Ovary (tissue), 9 donors: Measurements from ENCODE around the gene ZNF277. TPM values are rescaled to one million over a fixed set of nuclear protein-coding genes. Genes with fewer than 3 reads are reported as not detected.

Experiments used
- DNase-seq, 5 donors: peaks; one replicate each; pipeline ENCODE4 v3.0.0-alpha.2; 2019 to 2020
- H3K27ac ChIP-seq, 2 donors: fragments of 200-600 bp; one replicate each; pipeline versions ENCODE4 v1.5.1 to v1.8.0; 2019 to 2022
- H3K27me3 ChIP-seq: fragments of 200-600 bp; one replicate; pipeline ENCODE4 v1.8.0; 2022
- H3K36me3 ChIP-seq: fragments of 200-600 bp; sonication (generic); one replicate; pipeline ENCODE4 v1.5.1; 2019
- H3K4me1 ChIP-seq: one replicate; pipeline ENCODE4 v1.8.1; 2013; ENCODE audit warnings: mild to moderate bottlenecking, moderate library complexity; ENCODE audit not compliant: insufficient read depth
- H3K4me3 ChIP-seq: fragments of 200-600 bp; sonication (generic); one replicate; pipeline ENCODE4 v1.5.1; 2017
- H3K9me3 ChIP-seq, 2 donors: fragments of 200-600 bp in 1 of 2; sonication (generic) in 1 of 2; one replicate each; pipeline versions ENCODE4 v1.5.1 to v1.8.1; 2013 to 2019; ENCODE audit warnings: mild to moderate bottlenecking in 1 of 2, moderate library complexity in 1 of 2
- CTCF ChIP-seq, 3 donors: fragments of 450-650 bp in 2 of 3; fragments of 200-600 bp in 1 of 3; IDR thresholded peaks; one replicate each; pipeline versions ENCODE4 v1.5.1 to v1.8.0; 2016 to 2022; ENCODE audit warnings: antibody characterized with exemption in 3 of 3, mild to moderate bottlenecking in 1 of 3
- EP300 ChIP-seq: sonication (generic); formaldehyde crosslinking; IDR thresholded peaks from one replicate; pipeline ENCODE4 v1.6.1; 2017; ENCODE audit warnings: antibody characterized with exemption
- POLR2A ChIP-seq: fragments of 450-650 bp; IDR thresholded peaks from one replicate; pipeline ENCODE4 v1.6.1; 2017; ENCODE audit warnings: antibody characterized with exemption, mild to moderate bottlenecking, moderate library complexity
- WGBS, 3 donors: extraction: QIAGEN DNeasy Blood & Tissue Kit in 1 of 3; methylation state at CpG; one replicate each; pipeline versions ENCODE4 v1.1.5 to v1.1.7; 2013 to 2017; 5-methylcytosine and 5-hydroxymethylcytosine counted together
- intact Hi-C, 4 donors: fragments of 100-400 bp; cut with DNase I; formaldehyde crosslinking; loops; one replicate each; pipeline versions ENCODE4 v1.11.0 to v1.15.1; 2022 to 2023
- polyA plus RNA-seq, 2 donors: library from polyadenylated mRNA; stranded (reverse); fragments of 200-250 nt in 1 of 2; fragments of 350-450 nt in 1 of 2; fragmentation: Illumina TruSeq in 1 of 2; extraction: RNeasy Lipid Tissue Mini Kit (QIAGEN cat#74804) in 1 of 2; gene quantifications; one replicate each; pipeline ENCODE4 v1.2.3, GENCODE V29; 2013 to 2014
- total RNA-seq, 7 donors: library from RNA; depleted of rRNA in 2 of 7; stranded (reverse); fragments of >200 nt in 2 of 7; fragmentation: NEBNext Ultra II Directional in 3 of 7; extraction: Animal tissue kit (Norgen Biotek cat#: 25700) in 3 of 7; gene quantifications; one replicate each; pipeline versions ENCODE4 v1.1.0 to v1.2.4, GENCODE V29; 2016 to 2023
- donor health status: DM: no; HTN: no; CAD: no; lungs with moderate emphysema.
- donor health status: DM: no; HTN: no; CAD: no.
- donor health status: Bipolar disorder and iron deficiency.
- donor health status: DM: yes; HTN: yes; CAD: no.
- donor health status: DM: no; HTN: no; CAD: no.
- donor health status: DM: yes; HTN: yes; CAD: no.

The ZNF277 gene
- total and polyA plus RNA-seq, 9 donors = 16.4 to 27.3 (median 21.2) TPM

- no peaks in the 10 kb centered on the region for H3K36me3 ChIP-seq
- no peaks in the 10 kb centered on the region for H3K27me3 ChIP-seq
- 83 to 92% (median 88%) methylated on average over 8 of the region's 8 CpGs for WGBS, 3 donors
- TF ChIP-seq CTCF (IDR thresholded peaks at IDR 0.05) (no peak), EP300 (no peak), POLR2A (no peak)
- no peak overlapping the region for H3K27ac ChIP-seq
- H3K9me3 ChIP-seq = no peaks in the 10 kb centered on the region
- no peak for DNase-seq
- H3K4me1 ChIP-seq = peaks cover 1% of the 10 kb centered on the region
- H3K4me3 ChIP-seq = no peak overlapping the region
- intact Hi-C loops = no loop called here
These were observed 33.5 kb upstream of the ZNF277 start for GRCh38 chr7:112172870-112173567.

- TF ChIP-seq EP300 = no peak
- TF ChIP-seq POLR2A = no peak
- no peak for TF ChIP-seq CTCF (IDR thresholded peaks at IDR 0.05)
- no peak overlapping the region for H3K4me3 ChIP-seq
- H3K9me3 ChIP-seq = no peaks in the 10 kb centered on the region
- H3K27me3 ChIP-seq = no peaks in the 10 kb centered on the region
- 84 to 91% (median 85%) methylated on average over 4 of the region's 4 CpGs for WGBS, 3 donors
- intact Hi-C loops = no loop called here
- no peak for DNase-seq
- no peaks in the 10 kb centered on the region for H3K36me3 ChIP-seq
- no peak overlapping the region for H3K27ac ChIP-seq
- peaks cover 1% of the 10 kb centered on the region for H3K4me1 ChIP-seq
These were observed 33.0 kb upstream of the ZNF277 start for GRCh38 chr7:112173568-112173905.

- H3K27me3 ChIP-seq = no peaks in the 10 kb centered on the region
- intact Hi-C loops = no loop called here
- 93% methylated on average over 3 of the region's 3 CpGs for WGBS, 3 donors
These were observed 32.3 kb upstream of the ZNF277 start for GRCh38 chr7:112174192-112174591.

GRCh38 chr7:112176241-112176640, 30.3 kb upstream of the ZNF277 start:
- Histone ChIP-seq H3K9me3 (no peaks in the 10 kb centered on the region), H3K27me3 (no peaks in the 10 kb centered on the region), H3K4me1 (peaks cover 7% of the 10 kb centered on the region), H3K36me3 (no peaks in the 10 kb centered on the region), H3K4me3 (no peak overlapping the region), H3K27ac (no peak overlapping the region)
- no peak for DNase-seq
- no peak for TF ChIP-seq EP300
- TF ChIP-seq CTCF (IDR thresholded peaks at IDR 0.05) = no peak
- intact Hi-C loops = no loop called here
- WGBS, 3 donors = 74 to 82% (median 79%) methylated on average over 2 of the region's 2 CpGs

More at GRCh38 chr7:112174192-112174591, 32.3 kb upstream of the ZNF277 start:
- Histone ChIP-seq H3K27ac (no peak overlapping the region), H3K4me3 (no peak overlapping the region), H3K36me3 (no peaks in the 10 kb centered on the region), H3K4me1 (peaks cover 1% of the 10 kb centered on the region), H3K9me3 (no peaks in the 10 kb centered on the region)
- no peak for TF ChIP-seq POLR2A
- TF ChIP-seq CTCF (IDR thresholded peaks at IDR 0.05) = no peak
- DNase-seq = no peak
